ENCODE data around the gene C1orf115. TPM values are rescaled to one million over a fixed set of nuclear protein-coding genes. Genes with fewer than 3 reads are reported as not detected.

Gene C1orf115
- total and polyA plus RNA-seq, 2 donors from 2014 or later = 29.0 to 53.8 TPM

DNA sequence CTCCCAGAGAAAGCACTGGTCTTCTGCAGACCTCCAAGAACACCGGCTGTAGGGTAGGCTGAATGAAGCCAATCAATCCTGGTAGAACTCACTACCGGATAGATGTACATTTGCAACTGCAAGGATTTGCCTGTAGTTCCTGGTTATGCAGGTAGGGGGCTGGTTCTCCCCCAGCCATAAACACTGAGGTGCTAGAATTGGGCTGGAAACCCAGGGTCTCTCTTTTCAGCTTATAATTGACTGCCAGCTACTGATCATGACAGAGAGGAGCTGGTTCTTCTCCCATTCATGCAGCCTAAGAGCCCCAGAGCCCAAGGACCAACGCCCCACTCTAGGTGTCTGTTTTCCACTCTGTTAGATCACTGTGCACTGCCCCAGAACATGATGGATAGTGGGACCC is 36.5 kb downstream of the C1orf115 start:
- Histone ChIP-seq H3K36me3 (ENCODE audit: control insufficient read depth in 2 of 3, insufficient read depth in 3 of 3, low read length in 3 of 3) (no peaks in the 10 kb centered on the region), H3K27me3 (ENCODE audit: control insufficient read depth, insufficient read depth, low read length) (no peaks in the 10 kb centered on the region), H3K9me3 (ENCODE audit: control insufficient read depth in 2 of 3, insufficient read depth in 1 of 3, low read length in 3 of 3) (no peaks in the 10 kb centered on the region), H3K4me1 (ENCODE audit: control insufficient read depth in 2 of 3, insufficient read depth in 2 of 3, low read depth in 1 of 3, low read length in 3 of 3) (no peaks in the 10 kb centered on the region), H3K9ac (ENCODE audit: low read length in 3 of 3) (no peak overlapping the region), H3K27ac (ENCODE audit: low read depth in 2 of 2, low read length in 2 of 2) (no peak overlapping the region), H3K4me3 (ENCODE audit: low read length in 3 of 3) (no peak overlapping the region)
- DNase-seq = no peak
- no peak for FAIRE-seq
- intact Hi-C loops (cut with DNase I) = no loop called here
- TF ChIP-seq CTCF (IDR thresholded peaks at IDR 0.05; ENCODE audit: borderline replicate concordance, extremely low read depth, insufficient read depth) = no peak

DNA sequence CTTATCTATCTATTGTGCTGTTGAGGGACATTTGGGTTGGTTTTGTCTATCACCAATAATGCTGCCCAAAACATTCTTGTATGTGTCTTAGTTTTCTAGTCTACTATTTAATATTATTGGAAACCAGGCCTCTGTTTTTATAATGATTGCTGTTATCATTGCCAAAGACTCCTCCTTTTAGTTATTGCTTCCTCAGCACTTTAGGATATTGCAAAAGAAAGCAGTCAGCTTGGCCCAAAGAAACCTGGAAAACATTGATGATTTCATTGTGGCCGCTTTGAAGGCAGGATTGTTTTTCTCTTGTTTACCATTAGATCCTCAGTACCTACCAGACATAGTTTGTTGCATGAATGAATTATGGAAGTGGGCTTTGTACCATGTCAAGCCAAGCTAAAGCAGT is 37.4 kb downstream of the C1orf115 start:
- FAIRE-seq = no peak

GRCh38 chr1:220730486-220730885 is 40.3 kb downstream of the C1orf115 start:
- no peak overlapping the region for H3K9ac ChIP-seq (ENCODE audit: low read length in 3 of 3)
- no peak for DNase-seq
- intact Hi-C loops (cut with DNase I) = no loop called here
- H3K27ac ChIP-seq (ENCODE audit: low read depth in 2 of 2, low read length in 2 of 2) = no peak overlapping the region
- no peaks in the 10 kb centered on the region for H3K36me3 ChIP-seq (ENCODE audit: control insufficient read depth in 2 of 3, insufficient read depth in 3 of 3, low read length in 3 of 3)
- H3K9me3 ChIP-seq (ENCODE audit: control insufficient read depth in 2 of 3, insufficient read depth in 1 of 3, low read length in 3 of 3) = no peaks in the 10 kb centered on the region
- FAIRE-seq = no peak
- no peaks in the 10 kb centered on the region for H3K27me3 ChIP-seq (ENCODE audit: control insufficient read depth, insufficient read depth, low read length)
- no peak for TF ChIP-seq CTCF (IDR thresholded peaks at IDR 0.05; ENCODE audit: borderline replicate concordance, extremely low read depth, insufficient read depth)
- peaks cover 0 to 13% (median 7%) of the 10 kb centered on the region in 3 donors for H3K4me1 ChIP-seq (ENCODE audit: control insufficient read depth in 2 of 3, insufficient read depth in 2 of 3, low read depth in 1 of 3, low read length in 3 of 3)
- H3K4me3 ChIP-seq (ENCODE audit: low read length in 3 of 3) = no peak overlapping the region

More for the DNA sequence above, 37.4 kb downstream of the C1orf115 start:
- Histone ChIP-seq H3K27ac (ENCODE audit: low read depth in 2 of 2, low read length in 2 of 2) (no peak overlapping the region), H3K27me3 (ENCODE audit: control insufficient read depth, insufficient read depth, low read length) (no peaks in the 10 kb centered on the region), H3K36me3 (ENCODE audit: control insufficient read depth in 2 of 3, insufficient read depth in 3 of 3, low read length in 3 of 3) (no peaks in the 10 kb centered on the region), H3K9ac (ENCODE audit: low read length in 3 of 3) (no peak overlapping the region), H3K9me3 (ENCODE audit: control insufficient read depth in 2 of 3, insufficient read depth in 1 of 3, low read length in 3 of 3) (no peaks in the 10 kb centered on the region), H3K4me3 (ENCODE audit: low read length in 3 of 3) (no peak overlapping the region), H3K4me1 (ENCODE audit: control insufficient read depth in 2 of 3, insufficient read depth in 2 of 3, low read depth in 1 of 3, low read length in 3 of 3) (peaks cover 0 to 5% (median 1%) of the 10 kb centered on the region in 3 donors)
- DNase-seq = no peak
- intact Hi-C loops (cut with DNase I) = no loop called here
- no peak for TF ChIP-seq CTCF (IDR thresholded peaks at IDR 0.05; ENCODE audit: borderline replicate concordance, extremely low read depth, insufficient read depth)

DNA sequence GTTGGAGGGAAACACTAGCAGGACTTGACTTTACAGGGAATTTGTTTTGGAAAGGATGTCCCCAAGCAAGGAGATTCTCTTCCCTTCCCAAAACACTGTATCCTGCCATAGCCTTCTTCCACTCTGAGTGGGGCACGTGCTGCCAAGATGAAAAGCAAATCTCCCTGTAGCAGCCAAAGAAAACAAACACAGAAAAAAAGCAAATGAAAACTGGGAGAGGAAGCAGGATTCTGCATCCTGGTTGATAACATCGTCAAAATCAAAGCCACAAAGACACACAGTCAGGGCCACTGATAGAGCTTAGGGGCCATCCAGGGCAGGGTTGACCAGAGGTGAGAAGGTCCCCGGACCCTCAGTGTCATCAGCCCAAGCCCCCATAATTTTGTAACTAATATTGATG is 42.0 kb downstream of the C1orf115 start:
- DNase-seq = no peak
- no peak for TF ChIP-seq CTCF (IDR thresholded peaks at IDR 0.05; ENCODE audit: borderline replicate concordance, extremely low read depth, insufficient read depth)
- intact Hi-C loops (cut with DNase I) = no loop called here
- peak overlapping the region; percentile 26 to 80 for H3K27ac ChIP-seq (ENCODE audit: low read depth in 2 of 2, low read length in 2 of 2)
- H3K4me3 ChIP-seq (ENCODE audit: low read length in 3 of 3) = no peak overlapping the region
- no peaks in the 10 kb centered on the region for H3K36me3 ChIP-seq (ENCODE audit: control insufficient read depth in 2 of 3, insufficient read depth in 3 of 3, low read length in 3 of 3)
- H3K4me1 ChIP-seq (ENCODE audit: control insufficient read depth in 2 of 3, insufficient read depth in 2 of 3, low read depth in 1 of 3, low read length in 3 of 3) = peaks cover 0 to 13% (median 7%) of the 10 kb centered on the region in 3 donors
- no peaks in the 10 kb centered on the region for H3K9me3 ChIP-seq (ENCODE audit: control insufficient read depth in 2 of 3, insufficient read depth in 1 of 3, low read length in 3 of 3)
- H3K27me3 ChIP-seq (ENCODE audit: control insufficient read depth, insufficient read depth, low read length) = no peaks in the 10 kb centered on the region
- no peak overlapping the region for H3K9ac ChIP-seq (ENCODE audit: low read length in 3 of 3)
- no peak for FAIRE-seq

All from kidney (tissue), 14 donors.